DMS 273 treated with DMSO at 0.1 percent for 48 hours (cell line): ENCODE results near the gene METTL8.
"Not testable (repeated sequence)": the region's sequence is repeated elsewhere in the genome, so short reads cannot be mapped to it uniquely, and the experiment has no call there.

ENCODE experiments used
- DNase-seq: peaks from one replicate; lab custom pipeline; 2025; lab: John Stamatoyannopoulos, UW

Gene METTL8

GRCh38 chr2:171430516-171431410 is 3.0 kb downstream of the METTL8 start:
- peak; percentile 61 for DNase-seq

DNA sequence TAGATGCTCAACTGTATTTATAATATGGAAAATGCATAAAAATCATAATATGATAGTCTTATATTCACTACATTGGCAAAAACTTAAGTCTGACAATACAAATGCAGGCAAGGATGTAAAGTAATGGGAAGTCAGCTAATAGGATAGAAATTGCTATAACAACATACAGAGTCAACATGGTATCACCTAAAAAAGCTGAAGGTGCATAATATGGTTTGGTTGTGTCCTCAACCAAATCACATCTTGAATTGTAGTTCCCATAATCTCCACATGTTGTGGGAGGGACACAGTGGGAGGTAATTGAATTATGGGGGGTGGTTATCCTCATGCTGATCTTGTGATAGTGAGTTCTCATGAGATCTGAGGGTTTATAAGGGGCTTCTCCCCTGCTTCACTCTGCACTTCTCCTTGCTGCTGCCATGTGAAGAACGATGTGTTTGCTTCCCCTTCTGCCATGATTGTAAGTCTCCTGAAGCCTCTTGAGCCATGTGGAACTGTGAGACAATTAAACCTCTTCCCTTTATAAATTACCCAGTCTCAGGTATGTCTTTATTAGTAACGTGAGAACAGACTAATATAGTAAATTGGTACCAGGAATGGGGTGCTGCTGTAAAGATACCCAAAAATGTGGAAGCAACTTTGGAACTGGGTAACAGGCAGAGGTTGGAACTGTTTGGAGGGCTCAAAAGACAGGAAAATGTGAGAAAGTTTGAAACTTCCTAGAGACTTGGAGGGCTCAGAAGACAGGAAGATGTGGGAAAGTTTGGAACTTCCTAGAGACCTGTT is 10.9 kb downstream of the METTL8 start:
- DNase-seq, result not testable (repeated sequence)

- no peak for DNase-seq
Measured at GRCh38 chr2:171420728-171421563, 12.8 kb downstream of the METTL8 start.

- no peak for DNase-seq
Measured at GRCh38 chr2:171419333-171419732, 14.5 kb downstream of the METTL8 start.

- peak; percentile 95 for DNase-seq
Measured at GRCh38 chr2:171416009-171416926, 17.5 kb downstream of the METTL8 start.

DNA sequence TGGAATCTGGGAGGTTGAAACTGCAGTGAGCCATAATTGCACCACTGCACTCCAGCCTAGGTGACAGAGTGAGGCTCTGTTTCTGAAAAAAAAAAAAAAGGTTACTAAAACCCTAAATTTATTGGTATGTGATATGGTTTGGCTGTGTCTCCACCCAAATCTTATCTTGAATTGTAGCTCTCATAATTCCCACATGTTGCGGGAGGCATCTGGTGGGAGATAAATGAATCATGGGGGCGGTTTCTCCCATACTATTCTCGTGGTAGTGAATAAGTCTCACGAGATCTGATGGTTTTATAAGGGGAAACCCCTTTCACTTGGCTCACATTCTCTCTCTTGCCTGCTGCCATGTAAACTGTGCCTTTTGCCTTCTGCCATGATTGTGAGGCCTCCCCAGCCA is 19.1 kb downstream of the METTL8 start:
- not testable (repeated sequence) for DNase-seq

DNA sequence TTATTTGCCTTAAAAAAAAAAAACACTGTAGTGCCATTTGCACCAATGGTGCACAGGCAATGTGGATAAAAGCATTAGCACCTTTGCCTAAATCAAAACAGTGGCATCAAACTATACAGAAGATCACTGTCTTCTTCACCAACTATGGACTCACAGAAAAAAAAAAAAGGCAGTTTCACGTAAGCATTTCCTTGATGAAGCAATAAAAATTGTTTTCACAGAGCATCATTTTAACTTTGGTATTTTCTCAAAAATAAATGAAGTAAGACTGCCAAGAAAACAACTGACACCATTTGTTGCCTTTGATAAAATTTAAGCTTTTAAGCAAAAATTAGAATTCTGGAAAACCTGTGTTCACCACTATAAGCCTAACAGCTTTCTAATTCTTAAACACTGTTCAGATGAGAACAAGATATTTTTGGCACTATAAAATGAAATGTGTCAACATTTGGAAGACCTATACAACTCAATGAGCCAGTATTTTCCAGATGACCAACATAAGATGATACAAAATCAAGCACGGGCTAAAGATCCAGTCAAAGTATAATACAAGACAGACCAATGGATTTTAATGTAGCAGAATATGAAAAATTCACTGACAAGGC is 21.1 kb downstream of the METTL8 start:
- no peak for DNase-seq

- no peak for DNase-seq
Measured at GRCh38 chr2:171411791-171412483, 21.9 kb downstream of the METTL8 start.

GRCh38 chr2:171411214-171411613 is 22.6 kb downstream of the METTL8 start:
- DNase-seq, result no peak

GRCh38 chr2:171410624-171411023 is 23.2 kb downstream of the METTL8 start:
- DNase-seq, result no peak

DNA sequence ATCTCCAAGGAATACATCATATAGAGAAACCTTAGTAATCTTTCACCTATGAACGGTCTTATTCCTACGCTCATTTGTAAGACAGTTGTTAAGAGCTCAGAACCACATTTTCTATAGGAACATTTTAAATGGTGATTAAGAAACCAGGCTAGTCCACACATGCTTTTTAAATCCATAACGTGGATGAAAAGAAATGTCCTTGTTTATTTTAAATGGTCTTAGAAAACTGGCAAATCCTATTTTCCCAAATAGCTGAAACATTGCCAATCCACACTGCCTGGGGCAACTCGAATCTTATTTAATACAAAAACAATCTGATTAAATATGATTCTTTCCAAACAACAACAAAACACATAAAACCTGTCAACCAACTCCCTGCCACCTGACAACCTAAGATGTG is 23.7 kb downstream of the METTL8 start:
- no peak for DNase-seq

GRCh38 chr2:171409436-171409971 is 24.3 kb downstream of the METTL8 start:
- no peak for DNase-seq

GRCh38 chr2:171407676-171408044 is 26.1 kb downstream of the METTL8 start:
- no peak for DNase-seq

DNA sequence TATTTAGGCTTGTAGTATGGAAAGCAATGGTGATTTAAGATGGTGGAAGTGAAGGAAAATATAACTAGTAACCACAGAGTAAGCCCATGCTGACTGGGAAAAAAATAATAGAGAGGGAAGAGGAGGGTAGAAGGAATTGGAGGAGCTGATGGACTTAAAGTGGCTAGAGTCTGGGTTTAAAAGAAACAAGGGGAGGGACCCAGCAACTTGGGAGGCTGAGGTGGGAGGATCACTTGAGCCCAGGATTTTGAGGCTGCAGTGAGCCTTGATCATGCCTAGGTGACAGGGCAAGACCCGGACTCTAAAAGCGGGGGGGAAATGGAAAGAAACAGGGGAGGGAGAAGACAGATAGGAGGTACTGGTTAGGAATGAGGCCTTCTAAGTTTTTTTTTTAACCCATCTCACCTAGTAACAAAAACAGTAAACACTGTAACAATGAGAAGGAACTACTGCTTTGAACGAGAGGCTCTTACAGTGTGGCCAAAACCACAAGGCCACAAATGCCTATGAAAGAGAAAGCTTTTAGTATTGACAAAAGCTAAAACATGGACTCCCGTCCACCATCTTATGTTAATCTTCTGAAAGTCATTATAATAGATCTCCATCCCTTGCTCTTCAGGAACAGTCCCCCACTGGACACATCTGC is 26.6 kb downstream of the METTL8 start:
- DNase-seq, result no peak

DNA sequence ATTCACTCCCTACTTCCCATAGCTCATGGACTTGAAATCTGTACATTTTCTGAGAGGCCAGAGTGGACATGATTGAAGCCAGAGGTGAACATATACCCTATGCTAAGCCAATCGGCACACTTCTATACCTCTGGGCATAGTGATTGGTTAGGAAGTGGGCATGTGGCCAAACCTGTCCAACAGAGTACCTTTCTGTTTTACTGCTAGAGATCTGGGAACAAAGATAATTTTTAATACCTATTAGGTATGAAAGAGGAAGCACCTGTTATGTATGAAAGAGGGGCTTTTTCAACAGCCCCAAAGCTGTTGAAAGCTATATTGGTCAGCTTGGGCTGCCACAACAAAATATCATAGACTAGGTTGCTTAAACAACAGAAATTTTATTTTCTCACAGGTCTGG is 27.7 kb downstream of the METTL8 start:
- DNase-seq, result no peak

- no peak for DNase-seq
Measured at GRCh38 chr2:171405546-171405945, 28.2 kb downstream of the METTL8 start.

- DNase-seq, result no peak
Measured at GRCh38 chr2:171404719-171405118, 29.1 kb downstream of the METTL8 start.

GRCh38 chr2:171404261-171404660 is 29.5 kb downstream of the METTL8 start:
- DNase-seq, result no peak

GRCh38 chr2:171402906-171403580 is 30.7 kb downstream of the METTL8 start:
- DNase-seq, result no peak
